HG03095 (cell line): ENCODE results near the gene AP3B1.
A peak's percentile ranks its signal among the peaks of the same experiment; 100 is the strongest.

ENCODE experiments used
- ATAC-seq: cut with Tn5 transposase; IDR thresholded peaks from one replicate; pipeline ENCODE4 v1.9.1; 2021; ENCODE audit warnings: moderate library complexity; ENCODE audit not compliant: unreplicated experiment

Gene AP3B1, protein sequence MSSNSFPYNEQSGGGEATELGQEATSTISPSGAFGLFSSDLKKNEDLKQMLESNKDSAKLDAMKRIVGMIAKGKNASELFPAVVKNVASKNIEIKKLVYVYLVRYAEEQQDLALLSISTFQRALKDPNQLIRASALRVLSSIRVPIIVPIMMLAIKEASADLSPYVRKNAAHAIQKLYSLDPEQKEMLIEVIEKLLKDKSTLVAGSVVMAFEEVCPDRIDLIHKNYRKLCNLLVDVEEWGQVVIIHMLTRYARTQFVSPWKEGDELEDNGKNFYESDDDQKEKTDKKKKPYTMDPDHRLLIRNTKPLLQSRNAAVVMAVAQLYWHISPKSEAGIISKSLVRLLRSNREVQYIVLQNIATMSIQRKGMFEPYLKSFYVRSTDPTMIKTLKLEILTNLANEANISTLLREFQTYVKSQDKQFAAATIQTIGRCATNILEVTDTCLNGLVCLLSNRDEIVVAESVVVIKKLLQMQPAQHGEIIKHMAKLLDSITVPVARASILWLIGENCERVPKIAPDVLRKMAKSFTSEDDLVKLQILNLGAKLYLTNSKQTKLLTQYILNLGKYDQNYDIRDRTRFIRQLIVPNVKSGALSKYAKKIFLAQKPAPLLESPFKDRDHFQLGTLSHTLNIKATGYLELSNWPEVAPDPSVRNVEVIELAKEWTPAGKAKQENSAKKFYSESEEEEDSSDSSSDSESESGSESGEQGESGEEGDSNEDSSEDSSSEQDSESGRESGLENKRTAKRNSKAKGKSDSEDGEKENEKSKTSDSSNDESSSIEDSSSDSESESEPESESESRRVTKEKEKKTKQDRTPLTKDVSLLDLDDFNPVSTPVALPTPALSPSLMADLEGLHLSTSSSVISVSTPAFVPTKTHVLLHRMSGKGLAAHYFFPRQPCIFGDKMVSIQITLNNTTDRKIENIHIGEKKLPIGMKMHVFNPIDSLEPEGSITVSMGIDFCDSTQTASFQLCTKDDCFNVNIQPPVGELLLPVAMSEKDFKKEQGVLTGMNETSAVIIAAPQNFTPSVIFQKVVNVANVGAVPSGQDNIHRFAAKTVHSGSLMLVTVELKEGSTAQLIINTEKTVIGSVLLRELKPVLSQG

DNA sequence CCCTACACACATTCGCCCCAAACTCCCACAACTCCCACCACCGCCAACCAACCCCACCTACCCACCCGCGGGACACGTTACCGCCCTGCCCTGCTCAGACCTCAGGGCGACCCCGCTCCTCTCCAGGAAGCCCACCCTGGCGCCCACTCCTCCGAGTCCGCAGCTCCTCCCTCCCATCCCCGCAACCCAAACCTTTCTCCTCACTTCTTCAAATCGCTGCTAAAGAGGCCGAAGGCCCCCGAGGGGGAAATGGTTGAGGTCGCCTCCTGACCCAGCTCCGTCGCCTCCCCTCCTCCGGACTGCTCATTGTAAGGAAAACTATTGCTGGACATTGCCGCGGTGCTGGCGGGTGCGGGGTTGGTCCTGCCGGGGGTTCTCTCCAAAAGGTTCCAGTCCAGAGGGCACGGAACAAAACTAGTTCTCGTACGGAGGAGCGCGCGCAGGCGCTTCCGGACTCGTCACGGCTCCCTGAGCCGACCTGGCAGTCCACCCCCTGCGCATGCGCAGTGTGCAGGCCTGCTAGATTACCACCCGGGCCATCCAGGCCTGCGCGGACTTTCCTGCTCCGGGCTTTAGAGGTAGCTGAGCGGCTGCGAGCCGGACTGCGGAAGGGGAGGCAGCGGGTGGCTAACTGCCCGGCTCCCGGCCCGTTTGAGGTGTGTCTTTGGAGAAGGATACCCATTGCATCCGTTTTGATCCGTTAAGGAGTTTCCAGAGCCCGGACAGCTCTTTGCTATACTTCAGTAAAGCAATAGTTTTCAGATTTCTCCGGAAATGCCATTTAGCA is at the start of gene AP3B1:
AP3B1 (minus strand) TSS at position 451 of the 787 bp plus-strand sequence; CDS start at position 332, 119 bp downstream.
- peak; percentile 82 for ATAC-seq

DNA sequence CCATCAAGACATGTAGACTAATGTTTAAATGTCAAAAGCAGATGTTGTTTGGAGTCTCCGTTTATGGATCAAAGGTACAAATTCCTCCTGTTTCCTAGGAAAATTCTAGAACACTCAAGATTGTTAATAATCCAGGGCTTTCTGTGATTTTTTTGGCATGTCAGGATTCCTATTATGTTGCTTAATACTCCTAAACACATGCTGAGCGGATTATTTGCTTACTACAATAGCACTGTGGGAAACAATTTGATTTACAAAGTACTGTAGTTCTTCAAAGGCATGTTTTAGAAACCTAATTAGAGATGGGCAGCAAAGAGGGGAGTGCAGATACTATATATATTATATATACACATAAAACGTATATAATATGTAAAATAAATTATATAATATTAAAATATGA is 46.9 kb upstream of the AP3B1 start:
- ATAC-seq, result no peak

DNA sequence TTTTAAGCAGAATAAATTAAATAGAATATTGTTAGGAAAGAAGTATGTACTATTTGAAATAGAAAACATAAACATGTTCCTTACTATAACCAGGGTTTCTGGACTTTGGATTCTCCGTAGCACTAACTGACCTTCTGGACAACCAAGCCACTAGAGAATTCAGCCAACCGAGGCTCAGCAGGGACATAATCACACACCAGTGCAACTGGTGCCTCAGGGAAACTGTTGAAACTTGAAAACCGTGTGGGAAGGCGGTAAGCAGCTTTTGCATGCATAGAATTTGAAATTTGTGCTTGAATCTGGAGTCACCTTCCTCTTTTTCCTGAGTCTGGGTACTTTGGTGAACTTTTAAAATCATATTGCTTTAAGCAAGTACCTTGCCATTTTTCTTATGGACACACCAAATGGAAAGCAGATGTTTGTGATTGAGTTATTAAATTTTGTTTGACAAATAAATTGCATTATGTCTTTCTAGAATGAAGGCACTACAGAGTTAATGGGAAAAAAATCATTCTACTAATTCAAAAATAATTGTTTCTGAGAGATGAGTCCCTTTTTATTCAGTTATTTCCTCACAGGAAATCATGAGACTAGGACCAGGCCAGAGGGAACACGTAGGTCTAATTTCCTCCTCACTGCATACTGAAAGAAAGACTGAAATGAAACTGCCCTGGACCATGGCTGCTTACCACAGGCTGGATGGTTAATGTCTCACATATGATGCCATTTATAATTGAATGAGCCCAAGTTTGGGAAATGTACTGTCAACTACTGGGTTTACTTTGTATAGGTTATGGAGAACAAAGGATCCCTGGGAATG is 45.3 kb upstream of the AP3B1 start:
- no peak for ATAC-seq

DNA sequence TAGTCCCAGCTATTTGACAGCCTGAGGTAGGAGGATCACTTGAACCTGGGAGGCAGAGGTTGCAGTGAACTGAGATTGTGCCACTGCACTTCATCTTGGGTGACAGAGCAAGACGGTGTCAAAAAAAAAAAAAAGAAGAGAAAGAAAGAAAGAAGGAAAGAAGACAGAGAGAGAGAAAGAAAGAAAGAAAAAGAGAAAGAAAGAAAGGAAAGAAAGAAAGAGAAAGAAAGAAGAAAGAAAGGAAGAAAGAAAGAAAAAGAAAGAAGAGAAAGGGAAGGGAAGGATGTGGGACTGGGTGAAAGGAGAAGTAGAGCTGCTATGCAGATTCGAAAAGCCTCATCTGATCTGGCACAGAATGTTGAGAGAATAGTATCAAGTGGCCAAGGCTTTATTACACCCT is 42.2 kb upstream of the AP3B1 start:
- no peak for ATAC-seq

DNA sequence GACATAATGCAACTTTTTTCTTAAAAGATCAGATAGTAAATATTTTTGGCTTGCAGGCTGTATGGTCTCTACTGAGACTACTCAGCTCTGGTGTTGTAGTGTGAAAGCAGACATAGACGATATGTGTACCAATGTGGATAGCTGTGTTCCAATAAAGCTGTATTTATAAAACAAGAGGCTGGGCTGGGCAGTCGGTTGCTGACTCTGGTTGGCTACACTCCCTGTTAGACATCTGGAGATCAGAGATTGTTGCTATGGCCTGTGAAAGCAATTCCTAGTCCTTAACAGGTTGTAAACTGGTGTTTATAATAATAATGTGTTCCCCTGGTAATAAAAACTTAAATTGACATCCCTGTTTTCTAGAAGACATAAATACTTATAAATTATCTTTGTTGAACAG is 41.5 kb upstream of the AP3B1 start:
- ATAC-seq, result no peak

DNA sequence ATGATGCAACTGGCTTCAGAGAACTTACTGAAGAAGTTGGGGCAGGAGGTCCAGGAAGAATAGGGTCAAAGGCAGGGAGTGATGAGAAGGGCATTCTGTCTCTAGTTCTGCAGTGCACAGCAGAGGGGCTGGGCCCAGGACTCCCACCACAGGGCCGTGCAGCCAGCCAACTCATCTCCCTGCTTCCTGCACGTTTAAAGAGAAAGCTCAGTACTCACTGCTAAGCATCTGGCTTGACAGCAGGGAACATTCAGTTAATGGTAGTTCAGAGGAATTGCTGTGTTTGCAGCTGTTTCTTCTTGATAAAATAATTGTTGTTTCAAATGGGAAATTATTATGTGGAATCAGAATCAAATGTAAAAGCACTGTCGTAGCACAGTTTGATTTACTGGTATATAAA is 40.3 kb upstream of the AP3B1 start:
- no peak for ATAC-seq

DNA sequence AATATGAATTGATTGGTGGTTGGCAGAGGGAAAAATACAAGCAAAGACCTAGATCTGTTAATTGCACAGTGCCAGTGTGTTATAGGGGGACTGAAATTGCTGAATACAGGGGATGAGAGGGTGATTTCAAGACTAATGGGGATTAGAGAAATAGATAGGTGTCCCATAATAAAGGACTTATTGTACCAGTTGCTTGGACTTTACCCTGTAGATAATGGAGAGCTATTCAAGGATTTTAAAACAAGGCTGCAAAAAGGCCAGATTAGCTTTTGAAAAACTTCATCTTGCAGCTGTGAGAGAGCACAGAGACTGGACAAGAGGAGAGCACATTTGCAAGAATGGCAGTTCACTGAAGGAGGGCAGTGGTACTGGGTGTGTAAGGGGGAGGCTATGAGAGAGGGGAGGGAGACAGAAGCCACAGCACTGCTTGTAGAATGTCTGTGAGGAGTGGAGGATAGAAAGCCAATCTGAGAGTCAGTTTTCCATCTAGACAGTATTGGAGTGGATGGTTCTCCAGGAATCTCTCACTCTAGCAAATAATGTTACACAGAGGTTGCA is 37.1 kb upstream of the AP3B1 start:
- no peak for ATAC-seq

DNA sequence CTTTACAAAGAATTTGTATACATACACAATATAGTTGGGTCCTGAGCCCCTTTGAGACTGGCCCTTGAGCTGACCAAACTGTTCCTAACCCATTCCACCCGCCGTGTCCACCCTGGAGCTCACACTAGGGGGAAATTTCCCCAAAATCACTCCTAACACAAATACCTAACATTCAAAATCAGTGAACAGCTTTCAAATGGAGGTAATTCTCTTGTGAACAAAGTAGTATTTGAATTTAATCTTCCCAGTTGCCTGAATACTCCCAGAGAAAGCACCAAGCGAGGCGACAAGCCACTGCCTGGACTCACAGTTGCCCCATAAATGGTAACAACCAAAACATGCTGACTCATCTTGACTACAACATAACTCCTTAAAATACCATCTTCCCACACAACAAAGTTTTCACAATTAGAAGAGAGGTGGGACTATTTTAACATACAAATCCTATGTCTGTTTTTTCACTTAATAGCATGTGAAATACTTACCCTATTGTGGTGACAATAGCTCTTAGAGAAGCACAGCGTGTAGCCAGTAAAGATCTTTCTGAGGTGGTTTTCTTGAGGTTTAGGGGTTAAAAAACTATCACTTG is 34.2 kb upstream of the AP3B1 start:
- no peak for ATAC-seq

DNA sequence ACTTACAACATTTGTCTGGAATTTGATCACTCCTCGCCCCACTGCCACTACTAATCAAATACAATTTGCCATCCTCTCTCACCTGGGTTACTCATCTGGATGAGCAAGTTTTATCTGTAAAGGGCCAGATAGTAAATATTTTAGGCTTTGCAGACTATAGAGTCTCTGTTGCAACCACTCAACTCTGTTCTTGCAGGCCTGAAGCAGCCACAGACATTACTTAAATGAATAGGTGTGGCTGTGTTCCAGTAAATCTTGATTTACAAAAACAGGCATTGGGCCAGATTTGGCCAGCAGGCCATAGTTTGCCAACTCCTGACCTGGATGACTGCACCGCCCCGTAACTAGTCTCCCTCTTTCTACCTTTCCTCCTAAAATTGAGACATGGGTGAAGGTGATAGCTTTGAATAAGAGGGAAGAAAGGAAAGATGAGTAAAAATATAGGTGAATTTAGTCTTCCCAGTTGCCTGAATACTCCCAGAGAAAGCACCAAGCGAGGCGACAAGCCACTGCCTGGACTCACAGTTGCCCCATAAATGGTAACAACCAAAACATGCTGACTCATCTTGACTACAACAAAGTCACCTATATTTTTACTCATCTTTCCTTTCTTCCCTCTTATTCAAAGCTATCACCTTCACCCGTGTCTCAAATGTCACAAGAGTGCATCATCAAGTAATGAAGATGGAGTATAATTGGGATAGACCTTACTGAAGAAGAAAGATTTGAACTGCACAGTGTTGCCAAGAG is 33.4 kb upstream of the AP3B1 start:
- no peak for ATAC-seq

DNA sequence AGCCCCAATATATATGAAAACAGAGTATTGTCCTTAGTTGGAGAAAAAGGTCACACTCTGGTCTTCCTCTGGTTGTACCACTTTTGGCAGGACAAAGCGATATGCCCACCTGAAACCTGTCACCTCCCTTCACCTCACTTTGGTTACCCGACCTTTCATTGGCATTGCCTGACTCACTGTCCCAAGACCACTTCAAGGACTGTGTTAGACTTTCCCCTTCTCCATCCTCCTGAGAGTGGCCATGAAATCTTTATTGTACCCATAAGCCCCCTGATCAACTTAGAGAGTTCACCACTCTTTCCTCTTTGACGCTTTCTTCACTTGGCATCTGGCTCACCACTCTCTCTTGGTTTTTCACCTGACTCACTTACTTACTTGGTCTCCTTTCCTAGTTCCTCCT is 32.4 kb upstream of the AP3B1 start:
- ATAC-seq, result no peak

DNA sequence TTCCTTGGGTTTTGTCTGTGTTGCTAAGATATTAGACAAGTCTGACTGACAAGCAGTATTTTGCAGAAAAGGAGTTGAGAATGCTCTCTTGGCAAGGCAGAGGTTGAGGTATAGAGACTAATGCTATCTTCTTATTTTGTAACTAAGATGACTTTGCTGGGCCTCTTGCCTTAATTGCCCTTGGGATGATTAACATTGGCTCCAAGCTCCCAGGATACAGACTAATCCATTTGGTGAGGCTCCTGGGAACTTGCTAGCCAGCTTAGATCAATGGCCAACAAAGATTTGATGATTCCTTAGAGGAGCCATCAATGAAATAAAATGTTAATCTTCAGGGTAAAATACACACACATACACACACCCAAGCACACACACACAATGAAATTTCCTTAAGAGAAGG is 28.7 kb upstream of the AP3B1 start:
- no peak for ATAC-seq

DNA sequence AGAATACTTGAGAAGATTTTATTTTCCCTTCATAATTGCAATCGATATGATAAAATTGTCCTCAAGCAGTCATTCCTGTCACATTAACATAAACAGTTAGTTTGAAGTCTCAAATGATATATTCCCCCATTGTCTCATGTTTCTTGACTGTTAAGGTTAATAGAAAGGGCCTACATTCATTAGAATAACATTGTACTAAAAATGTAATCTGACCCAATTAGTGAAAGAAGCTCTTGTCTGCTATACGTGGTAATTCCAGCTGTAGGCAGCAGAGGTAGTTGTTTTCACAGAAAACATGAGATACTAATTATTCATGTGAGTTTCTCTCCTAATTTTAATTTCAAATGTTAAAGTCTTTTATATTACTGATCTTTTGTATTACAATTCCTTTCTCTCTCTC is 25.9 kb upstream of the AP3B1 start:
- no peak for ATAC-seq

DNA sequence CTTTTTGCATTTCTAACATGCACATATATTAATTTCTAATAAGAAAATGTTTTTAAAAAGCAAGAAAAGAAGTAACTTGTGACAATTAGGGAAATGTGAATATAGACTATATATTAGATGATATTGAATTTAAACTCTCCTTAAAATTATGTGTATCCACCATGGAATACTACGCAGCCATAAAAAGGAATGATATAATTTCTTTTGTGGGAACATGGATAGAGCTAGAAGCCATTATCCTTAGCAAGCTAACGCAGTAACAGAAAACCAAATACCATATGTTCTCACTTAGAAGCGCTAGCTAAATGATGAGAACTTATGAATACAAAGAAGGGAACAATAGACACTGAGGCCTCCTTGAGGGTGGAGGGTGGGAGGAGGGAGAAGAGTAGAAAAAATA is 23.8 kb upstream of the AP3B1 start:
- ATAC-seq, result no peak

DNA sequence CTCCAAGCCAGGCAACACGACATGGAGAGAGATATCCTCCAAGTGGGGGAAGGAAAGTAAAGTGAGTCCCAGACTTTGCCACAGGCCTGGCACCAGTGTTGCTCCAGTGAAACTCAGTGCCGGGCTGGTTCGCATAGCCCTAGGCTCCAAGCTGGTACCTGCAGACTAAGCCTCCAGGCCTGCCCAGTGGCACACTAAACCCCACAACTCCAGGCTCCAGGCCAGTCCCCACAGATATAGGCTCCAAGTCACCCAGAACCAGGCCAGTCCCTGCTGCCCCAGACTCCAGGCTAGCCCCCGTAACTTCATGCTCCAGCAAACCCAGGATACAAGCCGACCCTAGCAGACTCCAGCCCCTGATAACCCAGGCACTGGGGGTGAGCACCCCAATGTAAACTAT is 23.0 kb upstream of the AP3B1 start:
- ATAC-seq, result no peak

DNA sequence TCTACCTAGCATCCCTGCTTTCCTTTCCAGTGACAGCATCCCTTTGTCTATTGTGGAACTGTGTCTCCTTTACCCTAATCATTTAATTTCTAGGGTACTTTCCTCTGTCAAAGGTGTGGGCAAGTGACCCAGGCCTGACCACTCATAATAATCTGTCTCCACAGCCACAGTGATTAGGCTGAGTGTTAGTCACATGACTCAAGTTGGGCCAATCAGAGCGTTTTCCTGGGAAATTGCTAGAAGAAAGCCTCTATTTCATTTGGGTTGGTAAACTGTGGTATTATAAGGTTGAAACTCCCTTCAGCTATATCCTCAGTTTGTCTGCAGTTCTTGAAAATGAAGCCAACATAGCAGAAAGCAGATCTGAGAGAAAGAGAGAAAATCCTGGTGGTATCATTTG is 14.2 kb upstream of the AP3B1 start:
- ATAC-seq, result no peak

DNA sequence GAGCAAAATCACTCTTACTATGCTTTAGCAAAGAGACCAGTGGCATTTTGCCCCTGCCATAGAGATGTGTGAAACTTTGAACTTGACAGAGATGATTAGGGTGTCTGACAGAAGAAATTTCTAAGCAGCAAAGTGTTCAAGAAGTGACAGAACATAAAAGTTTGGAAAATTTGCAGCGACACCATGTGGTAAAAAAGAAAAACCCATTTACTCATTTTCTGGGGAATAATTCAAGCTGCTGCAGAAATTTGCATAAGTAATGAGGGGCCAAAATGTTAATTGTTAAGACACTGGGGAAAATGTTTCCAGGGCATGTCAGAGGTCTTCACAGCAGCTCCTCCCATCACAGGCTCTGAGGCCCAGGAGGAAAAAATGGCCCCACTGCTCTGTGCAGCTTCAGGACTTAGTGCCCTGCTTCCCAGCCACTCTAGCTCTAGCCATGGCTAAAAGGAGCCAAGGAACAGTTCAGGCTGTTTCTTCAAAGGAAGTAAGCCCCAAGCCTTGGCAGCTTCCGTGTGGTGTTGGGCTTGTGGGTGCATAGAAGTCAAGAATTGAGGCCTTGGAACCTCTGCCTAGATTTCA is 6.1 kb upstream of the AP3B1 start:
- ATAC-seq, result no peak

DNA sequence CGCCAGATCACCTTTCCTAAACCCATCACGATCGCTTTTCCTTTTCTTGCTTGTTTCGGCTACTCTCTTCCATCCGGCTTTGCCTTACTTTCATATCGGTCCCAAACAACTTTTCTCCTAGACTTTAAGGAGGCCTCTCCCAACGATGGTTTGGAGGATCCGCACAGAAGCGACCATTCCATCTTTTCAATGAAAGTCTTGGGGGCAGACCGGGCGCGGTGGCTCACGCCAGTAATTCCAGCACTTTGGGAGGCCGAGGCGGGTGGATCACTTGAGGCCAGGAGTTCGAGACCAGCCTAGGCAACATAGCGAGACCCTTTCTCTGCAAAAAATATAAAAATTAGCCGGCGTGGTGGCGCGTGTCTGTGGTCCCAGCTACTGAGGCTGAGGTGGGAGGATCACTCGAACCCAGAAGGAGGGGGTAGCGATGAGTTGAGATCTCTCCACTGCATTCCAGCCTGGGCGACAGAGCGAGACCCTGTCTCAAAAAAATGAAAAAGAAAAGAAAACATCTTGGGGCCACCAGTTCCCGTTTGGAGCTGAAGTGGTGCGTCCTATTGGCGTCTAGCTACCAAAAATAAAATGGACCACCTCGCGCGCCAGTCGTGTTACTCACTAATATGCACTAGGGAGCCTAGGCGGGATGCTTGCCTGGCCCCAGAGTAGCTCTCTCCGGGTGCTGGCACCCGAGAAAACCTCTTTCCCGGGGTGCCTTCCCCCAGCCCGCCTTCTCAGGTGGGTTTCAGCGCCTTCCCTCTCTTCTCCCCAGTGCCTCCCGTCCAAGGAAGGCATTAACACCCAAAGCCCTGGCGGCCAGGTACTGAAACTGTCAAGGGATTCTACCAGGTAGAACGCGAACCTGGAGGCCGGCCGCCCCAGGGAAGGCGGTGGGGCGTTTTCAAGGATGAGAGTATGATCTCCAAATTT is 800 bp upstream of the AP3B1 start:
- peak; percentile 35 for ATAC-seq
